Measurements from ENCODE around the gene TBC1D5.
A peak's percentile ranks its signal among the peaks of the same experiment; 100 is the strongest.
"Not testable (repeated sequence)": the region's sequence is repeated elsewhere in the genome, so short reads cannot be mapped to it uniquely, and the experiment has no call there.

The TBC1D5 gene

DNA sequence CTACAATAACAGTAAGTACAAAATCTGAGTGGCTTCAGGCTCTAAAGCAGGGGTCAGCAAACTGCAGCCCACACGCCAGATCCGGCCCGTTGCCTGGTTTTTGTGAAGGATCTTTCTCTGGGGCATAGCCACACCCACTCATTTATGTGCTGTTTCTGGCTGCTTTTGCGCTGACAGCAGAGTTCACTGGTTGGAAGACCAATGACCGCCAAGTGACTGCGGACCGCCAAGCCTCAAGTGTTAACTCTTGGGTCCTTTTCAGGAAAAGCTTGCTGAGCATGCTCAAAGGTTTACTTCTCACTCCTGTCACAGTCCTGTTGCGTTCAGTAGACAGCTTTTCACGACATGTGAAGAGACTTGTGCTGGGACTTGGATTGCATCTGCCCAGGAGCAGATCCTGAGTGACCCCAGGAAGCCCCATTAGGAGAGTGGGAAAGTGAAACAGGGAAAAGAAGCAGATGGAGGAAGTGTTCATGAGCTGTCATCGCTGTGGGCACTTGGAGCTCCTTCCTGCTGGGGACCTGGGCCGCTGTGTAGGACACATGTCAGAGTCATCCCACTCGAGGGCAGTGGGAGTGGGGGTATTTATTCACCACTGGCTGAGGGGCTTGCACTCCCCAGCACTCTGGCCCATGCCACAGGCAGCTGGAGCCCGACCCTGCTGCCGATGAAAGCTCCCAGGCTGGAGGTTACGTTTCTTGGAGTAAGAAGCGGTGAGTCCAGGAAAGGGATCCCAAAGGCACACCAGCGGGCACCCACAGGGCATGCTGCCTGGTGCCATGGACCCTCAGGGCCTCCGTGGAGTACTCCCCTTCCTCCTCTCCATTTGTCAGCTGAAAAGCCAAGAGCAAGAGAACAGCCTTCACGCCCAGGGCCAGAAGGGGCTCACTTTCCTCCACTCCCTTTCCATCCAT is 608.5 kb downstream of the TBC1D5 start:
- TF ChIP-seq MYC (IDR thresholded peaks at IDR 0.05; ENCODE audit: low read depth, low read length) (no peak), POLR2A (IDR thresholded peaks at IDR 0.05; ENCODE audit: extremely low read depth, insufficient read length) (no peak)
- TF ChIP-seq, protein P1, sequence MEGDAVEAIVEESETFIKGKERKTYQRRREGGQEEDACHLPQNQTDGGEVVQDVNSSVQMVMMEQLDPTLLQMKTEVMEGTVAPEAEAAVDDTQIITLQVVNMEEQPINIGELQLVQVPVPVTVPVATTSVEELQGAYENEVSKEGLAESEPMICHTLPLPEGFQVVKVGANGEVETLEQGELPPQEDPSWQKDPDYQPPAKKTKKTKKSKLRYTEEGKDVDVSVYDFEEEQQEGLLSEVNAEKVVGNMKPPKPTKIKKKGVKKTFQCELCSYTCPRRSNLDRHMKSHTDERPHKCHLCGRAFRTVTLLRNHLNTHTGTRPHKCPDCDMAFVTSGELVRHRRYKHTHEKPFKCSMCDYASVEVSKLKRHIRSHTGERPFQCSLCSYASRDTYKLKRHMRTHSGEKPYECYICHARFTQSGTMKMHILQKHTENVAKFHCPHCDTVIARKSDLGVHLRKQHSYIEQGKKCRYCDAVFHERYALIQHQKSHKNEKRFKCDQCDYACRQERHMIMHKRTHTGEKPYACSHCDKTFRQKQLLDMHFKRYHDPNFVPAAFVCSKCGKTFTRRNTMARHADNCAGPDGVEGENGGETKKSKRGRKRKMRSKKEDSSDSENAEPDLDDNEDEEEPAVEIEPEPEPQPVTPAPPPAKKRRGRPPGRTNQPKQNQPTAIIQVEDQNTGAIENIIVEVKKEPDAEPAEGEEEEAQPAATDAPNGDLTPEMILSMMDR (IDR thresholded peaks at IDR 0.05; ENCODE audit: low read depth, low read length) = no peak
- TF ChIP-seq, protein P2, sequence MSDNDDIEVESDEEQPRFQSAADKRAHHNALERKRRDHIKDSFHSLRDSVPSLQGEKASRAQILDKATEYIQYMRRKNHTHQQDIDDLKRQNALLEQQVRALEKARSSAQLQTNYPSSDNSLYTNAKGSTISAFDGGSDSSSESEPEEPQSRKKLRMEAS (IDR thresholded peaks at IDR 0.05; ENCODE audit: low read depth, low read length) = no peak
- no peak overlapping the region for H3K4me3 ChIP-seq (ENCODE audit: low read depth, low read length)
- no peak for DNase-seq (ENCODE audit: low read depth)

DNA sequence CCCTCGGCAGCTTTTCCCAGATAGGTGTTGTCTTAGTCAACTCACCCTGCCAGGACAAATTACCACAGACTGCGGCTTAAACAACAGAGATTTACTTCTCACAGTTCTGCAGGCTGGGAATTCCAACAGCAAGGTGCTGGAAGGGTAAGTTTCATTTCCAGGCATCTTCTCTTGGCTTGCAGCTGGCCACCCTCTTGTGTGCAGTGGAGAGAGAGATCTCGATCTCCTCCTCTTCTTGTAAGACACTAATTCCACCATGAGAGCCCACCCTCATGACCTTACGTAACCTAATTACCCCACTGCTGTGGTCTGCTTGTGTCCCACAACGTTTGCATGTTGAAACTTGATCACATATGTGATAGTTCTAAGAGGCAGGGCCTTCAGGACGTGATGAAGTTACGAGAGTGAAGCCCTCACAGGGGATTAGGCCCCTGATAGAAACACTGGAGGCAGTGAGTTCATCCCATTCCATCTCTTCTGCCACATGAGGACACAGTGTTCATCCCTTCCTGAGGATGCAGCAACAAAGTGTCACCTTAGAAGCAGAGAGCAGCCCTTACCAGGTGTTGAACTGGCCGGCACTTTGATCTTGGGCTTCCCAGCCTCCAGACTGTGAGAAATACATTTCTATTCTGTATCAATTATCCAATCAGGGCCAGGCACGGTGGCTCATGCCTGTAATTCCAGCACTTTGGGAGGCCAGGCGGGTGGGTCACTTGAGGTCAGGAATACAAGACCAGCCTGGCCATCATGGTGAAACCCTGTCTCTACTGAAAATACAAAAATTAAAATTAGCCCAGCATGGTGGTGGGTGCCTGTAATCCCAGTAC is 609.9 kb downstream of the TBC1D5 start:
- no peak overlapping the region for H3K4me3 ChIP-seq (ENCODE audit: low read depth, low read length)
- DNase-seq (ENCODE audit: low read depth) = peak; percentile 8
- no peak for TF ChIP-seq POLR2A (IDR thresholded peaks at IDR 0.05; ENCODE audit: extremely low read depth, insufficient read length)
- TF ChIP-seq, protein P1 (IDR thresholded peaks at IDR 0.05; ENCODE audit: low read depth, low read length) = no peak
- no peak for TF ChIP-seq MYC (IDR thresholded peaks at IDR 0.05; ENCODE audit: low read depth, low read length)
- TF ChIP-seq, protein P2 (IDR thresholded peaks at IDR 0.05; ENCODE audit: low read depth, low read length) = no peak

DNA sequence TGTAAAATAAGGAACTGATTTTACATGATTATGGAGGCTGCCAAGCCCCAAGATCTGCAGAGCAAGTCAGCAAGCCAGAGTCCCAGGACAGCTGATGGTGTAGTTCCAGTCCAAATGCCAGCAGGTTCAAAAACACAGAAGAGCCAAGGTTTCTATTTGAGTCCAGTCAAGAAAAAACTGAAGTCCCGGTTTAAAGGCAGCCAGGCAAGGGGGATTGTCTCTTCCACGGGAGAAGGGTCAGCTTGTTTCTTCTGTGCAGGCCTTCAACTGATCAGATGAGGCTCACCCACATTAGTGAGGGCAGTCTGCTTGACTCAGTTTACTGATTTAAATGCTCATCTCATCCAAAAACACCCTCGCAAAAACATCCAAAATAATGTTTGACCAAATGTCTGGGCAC is 611.5 kb downstream of the TBC1D5 start:
- no peak for DNase-seq (ENCODE audit: low read depth)
- TF ChIP-seq, protein P1 (IDR thresholded peaks at IDR 0.05; ENCODE audit: low read depth, low read length) = no peak
- no peak for TF ChIP-seq MYC (IDR thresholded peaks at IDR 0.05; ENCODE audit: low read depth, low read length)
- TF ChIP-seq POLR2A (IDR thresholded peaks at IDR 0.05; ENCODE audit: extremely low read depth, insufficient read length) = no peak
- TF ChIP-seq, protein P2 (IDR thresholded peaks at IDR 0.05; ENCODE audit: low read depth, low read length) = no peak
- no peak overlapping the region for H3K4me3 ChIP-seq (ENCODE audit: low read depth, low read length)

DNA sequence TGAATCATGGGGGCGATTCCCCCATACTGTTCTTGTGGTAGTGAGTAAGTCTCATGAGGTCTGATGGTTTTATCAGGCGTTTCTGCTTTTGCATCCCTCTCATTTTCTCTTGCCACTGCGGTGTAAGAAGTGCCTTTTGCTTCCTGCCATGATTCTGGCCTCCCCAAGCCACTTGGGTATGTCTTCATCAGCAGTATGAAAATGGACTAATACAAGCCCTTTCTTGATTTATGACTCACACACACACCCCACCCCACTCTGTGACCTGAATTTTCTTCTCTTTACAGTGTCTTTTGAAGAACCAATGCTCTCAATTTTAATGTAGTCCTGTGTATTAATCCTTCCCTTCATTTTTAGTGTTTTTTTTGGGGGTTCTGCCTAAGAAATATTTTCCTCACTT is 612.9 kb downstream of the TBC1D5 start:
- TF ChIP-seq, protein P2 (IDR thresholded peaks at IDR 0.05; ENCODE audit: low read depth, low read length) = no peak
- no peak for TF ChIP-seq POLR2A (IDR thresholded peaks at IDR 0.05; ENCODE audit: extremely low read depth, insufficient read length)
- TF ChIP-seq MYC (IDR thresholded peaks at IDR 0.05; ENCODE audit: low read depth, low read length) = no peak
- TF ChIP-seq, protein P1 (IDR thresholded peaks at IDR 0.05; ENCODE audit: low read depth, low read length) = no peak
- no peak for DNase-seq (ENCODE audit: low read depth)
- H3K4me3 ChIP-seq (ENCODE audit: low read depth, low read length) = no peak overlapping the region

DNA sequence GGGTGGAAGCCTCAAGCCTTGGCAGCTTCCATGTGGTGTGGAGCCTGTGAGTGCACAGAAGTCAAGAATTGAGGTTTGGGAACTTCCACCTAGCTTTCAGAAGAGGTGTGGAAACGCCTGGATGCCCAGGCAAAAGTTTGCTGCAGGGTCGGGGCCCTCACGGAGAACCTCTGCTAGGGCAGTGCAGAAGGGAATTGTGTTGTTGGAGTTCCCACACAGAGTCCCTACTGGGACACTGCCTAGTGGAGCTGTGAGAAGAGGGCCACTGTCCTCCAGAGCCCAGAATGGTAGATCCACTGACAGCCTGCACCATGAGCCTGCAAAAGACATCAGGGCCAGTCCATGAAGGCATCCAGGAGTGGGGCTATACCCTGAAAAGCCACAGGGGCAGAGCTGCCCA is 613.8 kb downstream of the TBC1D5 start:
- DNase-seq (ENCODE audit: low read depth); H3K4me3 ChIP-seq (ENCODE audit: low read depth, low read length): not testable (repeated sequence)

Data from NB4 (cell line).